IMR-90 (cell line): ENCODE measurements around the gene CAPS2. TPM values are rescaled to one million over a fixed set of nuclear protein-coding genes. Genes with fewer than 3 reads are reported as not detected.

Experiments
- ATAC-seq: fragments of 200-7000 bp; cut with Tn5 transposase; 2 replicates; pipeline ENCODE4 v1.9.1; 2020; ENCODE audit warnings: low read depth, mild to moderate bottlenecking, moderate library complexity
- BruUV-seq: library from RNA; stranded (reverse); fragments of 400-500 nt; replicated peaks from 2 replicates; lab custom pipeline; 2021; lab: Mats Ljungman, UMichigan
- CTCF ChIA-PET: fragments of 300-600 bp; formaldehyde crosslinking; extraction: SDS; loops from one replicate; lab custom pipeline; 2021; ENCODE audit warnings: antibody characterized with exemption; lab: Yijun Ruan, JAX
- POLR2A ChIA-PET: fragments of 300-600 bp; sonication (Branson Sonifier 250); formaldehyde crosslinking; loops from one replicate; lab custom pipeline; 2022; ENCODE audit warnings: antibody characterized with exemption; ENCODE audit not compliant: unreplicated experiment; lab: Charles Lee
- DNase-seq: peaks from one replicate; pipeline ENCODE4 v3.0.0; 2013
- H2AFZ ChIP-seq: replicated peaks from 2 replicates; pipeline ENCODE3; 2013; ENCODE audit warnings: low read length, mild to moderate bottlenecking; ENCODE audit not compliant: poor library complexity
- H2AK5ac ChIP-seq: 2 replicates; pipeline ENCODE4 v1.6.1; 2013; ENCODE audit warnings: low read depth, low read length, inconsistent platforms
- H2AK9ac ChIP-seq: replicated peaks from 2 replicates; pipeline ENCODE3; 2013; ENCODE audit warnings: mild to moderate bottlenecking, low read depth, low read length, moderate library complexity; ENCODE audit not compliant: poor library complexity
- H2BK120ac ChIP-seq: 2 replicates; pipeline ENCODE4 v1.6.1; 2013; ENCODE audit warnings: low read depth, low read length, inconsistent platforms
- H2BK15ac ChIP-seq: 3 replicates; pipeline ENCODE4 v1.6.1; 2013; ENCODE audit warnings: low read depth, low read length, inconsistent platforms
- H2BK20ac ChIP-seq: 2 replicates; pipeline ENCODE4 v1.6.1; 2013; ENCODE audit warnings: low read depth, mild to moderate bottlenecking, inconsistent platforms, low read length, moderate library complexity
- H2BK5ac ChIP-seq: 2 replicates; pipeline ENCODE4 v1.6.1; 2013; ENCODE audit warnings: mild to moderate bottlenecking, low read depth, low read length, inconsistent platforms; ENCODE audit not compliant: poor library complexity, severe bottlenecking
- H3K14ac ChIP-seq: replicated peaks from 2 replicates; pipeline ENCODE4 v1.6.1; 2013; ENCODE audit warnings: low read depth, low read length, inconsistent platforms
- H3K18ac ChIP-seq: 2 replicates; pipeline ENCODE4 v1.6.1; 2013; ENCODE audit warnings: low read depth, low read length, control low read depth
- H3K23ac ChIP-seq: 2 replicates; pipeline ENCODE4 v1.6.1; 2013; ENCODE audit warnings: low read depth, low read length, inconsistent platforms
- H3K27ac ChIP-seq: 2 replicates; pipeline ENCODE4 v1.5.1; 2013; ENCODE audit warnings: mild to moderate bottlenecking, control low read depth, low read length; ENCODE audit not compliant: insufficient read depth
- H3K27me3 ChIP-seq: 2 replicates; pipeline ENCODE4 v1.6.1; 2013; ENCODE audit warnings: low read length; ENCODE audit not compliant: control insufficient read depth, insufficient read depth
- H3K36me3 ChIP-seq: 2 replicates; pipeline ENCODE4 v1.6.1; 2013; ENCODE audit warnings: low read length, mixed read lengths; ENCODE audit not compliant: control insufficient read depth, insufficient read depth
- H3K4ac ChIP-seq: 2 replicates; pipeline ENCODE4 v1.6.1; 2013; ENCODE audit warnings: low read depth, low read length, inconsistent platforms
- H3K4me1 ChIP-seq: 2 replicates; pipeline ENCODE4 v1.6.1; 2013; ENCODE audit warnings: low read length, mixed read lengths; ENCODE audit not compliant: control insufficient read depth, insufficient read depth
- H3K4me2 ChIP-seq: 2 replicates; pipeline ENCODE4 v1.6.1; 2013; ENCODE audit warnings: low read depth, mild to moderate bottlenecking, control low read depth, low read length, moderate library complexity
- H3K4me3 ChIP-seq: 2 replicates; pipeline ENCODE4 v1.5.1; 2013; ENCODE audit warnings: low read depth, mild to moderate bottlenecking, control low read depth, low read length, moderate library complexity; ENCODE audit not compliant: insufficient read depth
- H3K56ac ChIP-seq: 2 replicates; pipeline ENCODE4 v1.6.1; 2013; ENCODE audit warnings: low read length, inconsistent platforms; ENCODE audit not compliant: insufficient read depth; ENCODE audit errors: extremely low read depth
- H3K79me1 ChIP-seq, 2 experiments: 2 replicates each; pipeline ENCODE4 v1.6.1; 2013; ENCODE audit warnings: low read length in 2 of 2, inconsistent platforms in 1 of 2, low read depth in 1 of 2
- H3K9ac ChIP-seq: 2 replicates; pipeline ENCODE4 v1.6.1; 2013; ENCODE audit warnings: low read depth, low read length, control low read depth
- H3K9me1 ChIP-seq: 2 replicates; pipeline ENCODE4 v1.6.1; 2013; ENCODE audit warnings: low read length, inconsistent platforms; ENCODE audit not compliant: insufficient read depth
- H3K9me3 ChIP-seq: 2 replicates; pipeline ENCODE4 v1.6.1; 2013; ENCODE audit warnings: low read length; ENCODE audit not compliant: control insufficient read depth, insufficient read depth
- H4K20me1 ChIP-seq: 2 replicates; pipeline ENCODE4 v1.6.1; 2013; ENCODE audit warnings: low read length, inconsistent platforms; ENCODE audit not compliant: insufficient read depth
- H4K5ac ChIP-seq: 2 replicates; pipeline ENCODE4 v1.6.1; 2013; ENCODE audit warnings: mild to moderate bottlenecking, low read depth, low read length, control low read depth
- H4K8ac ChIP-seq, 2 experiments: 2 replicates each; pipeline ENCODE4 v1.6.1; 2013; ENCODE audit warnings: low read depth in 2 of 2, low read length in 2 of 2, control low read depth in 1 of 2, inconsistent platforms in 1 of 2
- H4K91ac ChIP-seq: 2 replicates; pipeline ENCODE4 v1.6.1; 2013; ENCODE audit warnings: low read depth, low read length, inconsistent platforms; ENCODE audit not compliant: insufficient read depth
- BHLHE40 ChIP-seq: fragments of 150-350 bp; IDR thresholded peaks from 2 replicates; pipeline ENCODE4 v1.6.1; 2016; ENCODE audit warnings: mild to moderate bottlenecking, low read depth, low read length
- CEBPB ChIP-seq: IDR thresholded peaks from 2 replicates; pipeline ENCODE4 v1.6.1; 2012; ENCODE audit warnings: low read depth, low read length, improper control_type of control experiment
- CHD1 ChIP-seq: IDR thresholded peaks from 2 replicates; pipeline ENCODE4 v1.6.1; 2012; ENCODE audit warnings: low read depth, low read length, improper control_type of control experiment
- FOS ChIP-seq: fragments of 150-350 bp; IDR thresholded peaks from 2 replicates; pipeline ENCODE4 v1.6.1; 2016; ENCODE audit warnings: low read depth, low read length
- MAZ ChIP-seq: IDR thresholded peaks from 2 replicates; pipeline ENCODE4 v1.6.1; 2012; ENCODE audit warnings: low read depth, mild to moderate bottlenecking, low read length, improper control_type of control experiment, moderate library complexity, borderline replicate concordance
- SMC3 ChIP-seq: fragments of 150-350 bp; IDR thresholded peaks from 2 replicates; pipeline ENCODE4 v1.6.1; 2016; ENCODE audit warnings: low read depth, mild to moderate bottlenecking, antibody characterized with exemption, low read length, moderate library complexity
- WGBS, 2 experiments: methylation state at CpG; one replicate each; pipeline versions ENCODE4 v1.1.5 to v1.1.7; 2013; ENCODE audit warnings: missing lambda C conversion rate in 2 of 2; ENCODE audit not compliant: insufficient read length in 1 of 2; ENCODE audit errors: extremely low coverage in 2 of 2; 5-methylcytosine and 5-hydroxymethylcytosine counted together
- dilution Hi-C: fragments of 300-500 bp; cut with HindIII; formaldehyde crosslinking; loops from one replicate; pipeline ENCODE4 v1.14.3; 2018; ENCODE audit warnings: low sequenced_read_pairs; ENCODE audit not compliant: unreplicated experiment
- in situ Hi-C: fragments of 300-500 bp; cut with MboI; formaldehyde crosslinking; loops from 3 replicates; pipeline ENCODE4 v1.14.3; 2019; ENCODE audit warnings: low sequenced_read_pairs, inconsistent platforms, mixed read lengths
- intact Hi-C: fragments of 100-400 bp; cut with micrococcal nuclease; formaldehyde crosslinking; loops from 2 replicates; pipeline ENCODE4 v1.10.0; 2022
- polyA plus RNA-seq, 3 experiments: library from polyadenylated mRNA; depleted of rRNA; stranded (reverse); fragments of >200 nt; gene quantifications; 2 replicates each; pipeline ENCODE4 v1.2.3, GENCODE V29; 2012; ENCODE audit warnings: low replicate concordance in 1 of 3
- total RNA-seq: library from RNA; depleted of rRNA; stranded (reverse); fragments of >200 nt; gene quantifications from 2 replicates; pipeline ENCODE4 v1.2.3, GENCODE V29; 2012
- TF ChIP-seq, protein P1 (sequence below): fragments of 150-350 bp; IDR thresholded peaks from 2 replicates; pipeline ENCODE4 v1.6.1; 2016; ENCODE audit warnings: low read depth, mild to moderate bottlenecking, low read length, moderate library complexity, borderline replicate concordance
- TF ChIP-seq, protein P2 (sequence below): conservative IDR thresholded peaks from 2 replicates; pipeline ENCODE4 v1.5.1; 2012; ENCODE audit warnings: mild to moderate bottlenecking, low read depth, low read length, improper control_type of control experiment

The CAPS2 gene
- total and polyA plus RNA-seq, 2 of the 4 experiments (the other 2 are of a cell fraction): 1.2 to 2.7 TPM

DNA sequence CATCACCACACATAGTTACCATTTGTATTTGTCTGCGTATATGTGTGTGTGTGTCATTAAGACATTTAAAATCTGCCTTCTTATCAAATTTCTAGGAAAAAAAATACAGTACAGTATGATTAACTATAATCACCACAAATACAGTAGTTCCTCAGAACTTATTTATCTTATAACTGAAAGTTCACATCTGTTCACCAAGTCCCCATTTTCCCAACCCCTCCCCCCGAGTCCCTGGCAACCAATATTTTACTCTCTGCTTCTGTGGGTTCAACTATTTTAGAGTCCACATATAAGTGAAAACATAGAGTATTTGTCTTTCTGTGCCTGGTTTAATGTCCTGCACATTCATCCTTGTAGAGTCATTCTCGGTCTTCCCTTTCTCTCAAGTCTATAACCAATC, 12.3 kb downstream of the CAPS2 start:
- in situ Hi-C loops (no loop called here), intact Hi-C loops (no loop called here), dilution Hi-C loops (no loop called here)
- H3K27ac ChIP-seq: no peak overlapping the region
- no peak overlapping the region for H2AK5ac ChIP-seq
- H2BK120ac ChIP-seq: no peak overlapping the region; the same call in 1 of the 2 replicates
- no peaks in the 10 kb centered on the region for H3K36me3 ChIP-seq
- H3K4me2 ChIP-seq: no peak overlapping the region
- H3K79me1 ChIP-seq: no peaks in the 10 kb centered on the region
- no peak overlapping the region for H3K9ac ChIP-seq
- no peak overlapping the region for H3K56ac ChIP-seq
- ChIA-PET POLR2A (no interaction called here), CTCF (no interaction called here)
- H4K20me1 ChIP-seq: no peaks in the 10 kb centered on the region
- H4K8ac ChIP-seq: no peak overlapping the region
- no peak overlapping the region for H2BK15ac ChIP-seq
- peaks cover 2% of the 10 kb centered on the region; the same call in 1 of the 2 replicates for H3K4me1 ChIP-seq
- H3K27me3 ChIP-seq: no peaks in the 10 kb centered on the region
- H2BK20ac ChIP-seq: no peak overlapping the region
- H4K5ac ChIP-seq: no peak overlapping the region
- peaks cover 2% of the 10 kb centered on the region; the same call in 1 of the 2 replicates for H3K9me1 ChIP-seq
- H3K14ac ChIP-seq: no peak overlapping the region
- no peak overlapping the region for H3K23ac ChIP-seq
- no peak overlapping the region for H2BK5ac ChIP-seq
- no peak overlapping the region for H3K4ac ChIP-seq
- H3K4me3 ChIP-seq: no peak overlapping the region
- no peak overlapping the region for H4K91ac ChIP-seq
- DNase-seq: no peak
- no TSS peak for BruUV-seq
- H3K18ac ChIP-seq: no peak overlapping the region
- H2AK9ac ChIP-seq: no peak overlapping the region
- H2AFZ ChIP-seq: no peak overlapping the region
- TF ChIP-seq SMC3: no peak
- TF ChIP-seq, protein P1, sequence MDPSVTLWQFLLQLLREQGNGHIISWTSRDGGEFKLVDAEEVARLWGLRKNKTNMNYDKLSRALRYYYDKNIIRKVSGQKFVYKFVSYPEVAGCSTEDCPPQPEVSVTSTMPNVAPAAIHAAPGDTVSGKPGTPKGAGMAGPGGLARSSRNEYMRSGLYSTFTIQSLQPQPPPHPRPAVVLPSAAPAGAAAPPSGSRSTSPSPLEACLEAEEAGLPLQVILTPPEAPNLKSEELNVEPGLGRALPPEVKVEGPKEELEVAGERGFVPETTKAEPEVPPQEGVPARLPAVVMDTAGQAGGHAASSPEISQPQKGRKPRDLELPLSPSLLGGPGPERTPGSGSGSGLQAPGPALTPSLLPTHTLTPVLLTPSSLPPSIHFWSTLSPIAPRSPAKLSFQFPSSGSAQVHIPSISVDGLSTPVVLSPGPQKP: no peak
- no peak for TF ChIP-seq FOS
- no peak for TF ChIP-seq CHD1
- no peak for TF ChIP-seq BHLHE40
- TF ChIP-seq CEBPB: no peak
- TF ChIP-seq MAZ: no peak
- TF ChIP-seq, protein P2, sequence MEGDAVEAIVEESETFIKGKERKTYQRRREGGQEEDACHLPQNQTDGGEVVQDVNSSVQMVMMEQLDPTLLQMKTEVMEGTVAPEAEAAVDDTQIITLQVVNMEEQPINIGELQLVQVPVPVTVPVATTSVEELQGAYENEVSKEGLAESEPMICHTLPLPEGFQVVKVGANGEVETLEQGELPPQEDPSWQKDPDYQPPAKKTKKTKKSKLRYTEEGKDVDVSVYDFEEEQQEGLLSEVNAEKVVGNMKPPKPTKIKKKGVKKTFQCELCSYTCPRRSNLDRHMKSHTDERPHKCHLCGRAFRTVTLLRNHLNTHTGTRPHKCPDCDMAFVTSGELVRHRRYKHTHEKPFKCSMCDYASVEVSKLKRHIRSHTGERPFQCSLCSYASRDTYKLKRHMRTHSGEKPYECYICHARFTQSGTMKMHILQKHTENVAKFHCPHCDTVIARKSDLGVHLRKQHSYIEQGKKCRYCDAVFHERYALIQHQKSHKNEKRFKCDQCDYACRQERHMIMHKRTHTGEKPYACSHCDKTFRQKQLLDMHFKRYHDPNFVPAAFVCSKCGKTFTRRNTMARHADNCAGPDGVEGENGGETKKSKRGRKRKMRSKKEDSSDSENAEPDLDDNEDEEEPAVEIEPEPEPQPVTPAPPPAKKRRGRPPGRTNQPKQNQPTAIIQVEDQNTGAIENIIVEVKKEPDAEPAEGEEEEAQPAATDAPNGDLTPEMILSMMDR: no peak
- WGBS, 2 experiments: no CpG with 5 or more reads among the region's 3 CpGs
- no peaks in the 10 kb centered on the region for H3K9me3 ChIP-seq
- ATAC-seq: no peak
